ENCODE results near the gene AMBP. TPM values are rescaled to one million over a fixed set of nuclear protein-coding genes. Genes with fewer than 3 reads are reported as not detected.

AMBP gene
- total RNA-seq, 1 experiment from 2014 or later, result not detected

DNA sequence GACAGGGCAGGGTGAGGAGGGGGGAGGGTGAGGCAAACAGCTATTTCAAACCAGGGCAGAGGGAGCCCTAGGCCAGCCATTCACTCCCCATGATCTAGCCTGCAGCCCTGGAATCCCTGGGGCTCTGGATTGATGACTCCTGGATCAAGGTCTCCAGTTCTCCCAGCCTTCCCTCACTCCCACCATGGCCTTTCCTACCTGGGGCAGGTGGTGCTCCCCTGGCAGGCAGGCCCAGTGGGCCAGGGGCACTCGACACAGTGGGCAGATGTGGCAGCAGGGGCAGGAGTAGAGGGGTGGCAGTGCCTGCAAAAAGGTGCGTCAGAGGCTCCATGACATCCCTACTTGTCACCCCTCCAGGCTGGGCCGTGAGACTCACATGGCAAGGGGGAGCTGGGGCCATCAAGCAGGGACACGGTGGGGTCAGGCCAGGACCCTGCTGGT, 15.0 kb upstream of the AMBP start:
- no TSS peak for BruUV-seq (replicated peaks)
- no peak for TF ChIP-seq EZH2 (IDR thresholded peaks at IDR 0.05; ENCODE audit: borderline replicate concordance, low read depth, low read length, poor library complexity, severe bottlenecking)
- TF ChIP-seq, protein P1, sequence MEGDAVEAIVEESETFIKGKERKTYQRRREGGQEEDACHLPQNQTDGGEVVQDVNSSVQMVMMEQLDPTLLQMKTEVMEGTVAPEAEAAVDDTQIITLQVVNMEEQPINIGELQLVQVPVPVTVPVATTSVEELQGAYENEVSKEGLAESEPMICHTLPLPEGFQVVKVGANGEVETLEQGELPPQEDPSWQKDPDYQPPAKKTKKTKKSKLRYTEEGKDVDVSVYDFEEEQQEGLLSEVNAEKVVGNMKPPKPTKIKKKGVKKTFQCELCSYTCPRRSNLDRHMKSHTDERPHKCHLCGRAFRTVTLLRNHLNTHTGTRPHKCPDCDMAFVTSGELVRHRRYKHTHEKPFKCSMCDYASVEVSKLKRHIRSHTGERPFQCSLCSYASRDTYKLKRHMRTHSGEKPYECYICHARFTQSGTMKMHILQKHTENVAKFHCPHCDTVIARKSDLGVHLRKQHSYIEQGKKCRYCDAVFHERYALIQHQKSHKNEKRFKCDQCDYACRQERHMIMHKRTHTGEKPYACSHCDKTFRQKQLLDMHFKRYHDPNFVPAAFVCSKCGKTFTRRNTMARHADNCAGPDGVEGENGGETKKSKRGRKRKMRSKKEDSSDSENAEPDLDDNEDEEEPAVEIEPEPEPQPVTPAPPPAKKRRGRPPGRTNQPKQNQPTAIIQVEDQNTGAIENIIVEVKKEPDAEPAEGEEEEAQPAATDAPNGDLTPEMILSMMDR (conservative IDR thresholded peaks at IDR 0.05; ENCODE audit: low read depth, low read length), result no peak
- Histone ChIP-seq H3K27ac (ENCODE audit: low read depth, low read length, poor library complexity, severe bottlenecking) (no peak overlapping the region), H3K9me3 (ENCODE audit: low read depth, low read length, poor library complexity, severe bottlenecking) (no peaks in the 10 kb centered on the region), H3K36me3 (ENCODE audit: insufficient read depth, low read length, poor library complexity, severe bottlenecking) (no peaks in the 10 kb centered on the region), H3K4me3 (ENCODE audit: low read depth, low read length, poor library complexity, severe bottlenecking) (no peak overlapping the region), H3K27me3 (replicated peaks; ENCODE audit: insufficient read depth, low read depth, low read length, poor library complexity) (no peaks in the 10 kb centered on the region), H3K4me1 (ENCODE audit: insufficient read depth, low read length, poor library complexity, severe bottlenecking) (no peaks in the 10 kb centered on the region)
- intact Hi-C loops (cut with micrococcal nuclease; ENCODE audit: unreplicated experiment), result no loop called here
- ChIA-PET CTCF (interaction anchor here (0.6 kb wide), 1 partner anchor 13 kb away, joined by 3 read pairs; no protein-coding TSS in a partner anchor), POLR2A (ENCODE audit: low non-redundant PET) (no interaction called here)
- no peak for DNase-seq (ENCODE audit: low spot score)

DNA sequence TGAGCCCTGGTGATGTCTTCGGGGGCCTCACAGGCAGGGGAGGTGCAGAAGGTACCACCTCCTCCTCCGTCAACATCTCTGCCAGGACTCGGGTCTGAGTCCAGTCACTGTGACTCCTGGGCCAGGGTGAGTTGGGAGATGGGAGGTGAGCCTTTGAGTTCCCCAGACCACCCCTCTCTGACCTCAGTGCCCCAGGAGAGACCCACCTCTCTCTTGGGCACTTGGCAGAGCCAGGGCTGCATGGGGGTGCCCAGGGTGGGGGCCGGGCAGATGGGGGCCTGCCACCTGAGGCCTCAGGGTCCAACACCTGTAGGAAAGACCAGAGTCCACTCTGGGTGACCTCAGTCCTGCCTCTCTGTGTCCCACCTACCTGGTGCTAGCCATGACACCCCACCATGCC, 14.2 kb upstream of the AMBP start:
- ChIA-PET POLR2A (ENCODE audit: low non-redundant PET) (no interaction called here), CTCF (no interaction called here)
- H3K27ac ChIP-seq (ENCODE audit: low read depth, low read length, poor library complexity, severe bottlenecking), result no peak overlapping the region
- no peaks in the 10 kb centered on the region for H3K27me3 ChIP-seq (replicated peaks; ENCODE audit: insufficient read depth, low read depth, low read length, poor library complexity)
- BruUV-seq (replicated peaks), result no TSS peak
- no peaks in the 10 kb centered on the region for H3K36me3 ChIP-seq (ENCODE audit: insufficient read depth, low read length, poor library complexity, severe bottlenecking)
- no peak for DNase-seq (ENCODE audit: low spot score)
- H3K4me1 ChIP-seq (ENCODE audit: insufficient read depth, low read length, poor library complexity, severe bottlenecking), result no peaks in the 10 kb centered on the region
- intact Hi-C loops (cut with micrococcal nuclease; ENCODE audit: unreplicated experiment), result no loop called here
- TF ChIP-seq, protein P1 (conservative IDR thresholded peaks at IDR 0.05; ENCODE audit: low read depth, low read length), result no peak
- no peak for TF ChIP-seq EZH2 (IDR thresholded peaks at IDR 0.05; ENCODE audit: borderline replicate concordance, low read depth, low read length, poor library complexity, severe bottlenecking)
- no peak overlapping the region for H3K4me3 ChIP-seq (ENCODE audit: low read depth, low read length, poor library complexity, severe bottlenecking)
- H3K9me3 ChIP-seq (ENCODE audit: low read depth, low read length, poor library complexity, severe bottlenecking), result no peaks in the 10 kb centered on the region

DNA sequence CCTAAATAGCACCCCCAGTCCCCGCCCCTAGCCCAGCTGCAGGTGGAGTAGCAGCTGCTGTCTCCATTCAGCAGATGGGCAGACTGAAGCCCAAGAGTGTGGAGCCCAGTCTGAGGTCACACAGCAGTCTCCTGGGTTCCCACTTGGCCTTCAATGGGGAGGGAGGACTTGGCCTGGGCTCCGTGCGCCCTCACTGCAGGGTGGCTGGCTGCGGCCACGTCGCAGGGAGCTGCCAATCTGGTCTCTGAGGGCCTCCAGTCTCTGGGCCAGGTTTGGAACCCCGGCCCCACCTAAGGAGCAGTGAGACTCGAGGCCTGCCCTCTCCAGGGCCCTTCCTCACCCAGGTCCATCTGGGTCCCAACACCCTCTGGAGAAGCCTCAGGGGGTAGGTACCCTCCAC, 13.6 kb upstream of the AMBP start:
- ChIA-PET CTCF (no interaction called here), POLR2A (ENCODE audit: low non-redundant PET) (no interaction called here)
- intact Hi-C loops (cut with micrococcal nuclease; ENCODE audit: unreplicated experiment), result no loop called here
- no peak overlapping the region for H3K27ac ChIP-seq (ENCODE audit: low read depth, low read length, poor library complexity, severe bottlenecking)
- H3K36me3 ChIP-seq (ENCODE audit: insufficient read depth, low read length, poor library complexity, severe bottlenecking), result no peaks in the 10 kb centered on the region
- H3K4me3 ChIP-seq (ENCODE audit: low read depth, low read length, poor library complexity, severe bottlenecking), result no peak overlapping the region
- no TSS peak for BruUV-seq (replicated peaks)
- DNase-seq (ENCODE audit: low spot score), result no peak
- no peaks in the 10 kb centered on the region for H3K9me3 ChIP-seq (ENCODE audit: low read depth, low read length, poor library complexity, severe bottlenecking)
- no peaks in the 10 kb centered on the region for H3K27me3 ChIP-seq (replicated peaks; ENCODE audit: insufficient read depth, low read depth, low read length, poor library complexity)
- no peak for TF ChIP-seq EZH2 (IDR thresholded peaks at IDR 0.05; ENCODE audit: borderline replicate concordance, low read depth, low read length, poor library complexity, severe bottlenecking)
- TF ChIP-seq, protein P1 (conservative IDR thresholded peaks at IDR 0.05; ENCODE audit: low read depth, low read length), result no peak
- H3K4me1 ChIP-seq (ENCODE audit: insufficient read depth, low read length, poor library complexity, severe bottlenecking), result no peaks in the 10 kb centered on the region

Measured in A673 (cell line).